ENCODE measurements around the gene FBXL14.

Gene FBXL14

DNA sequence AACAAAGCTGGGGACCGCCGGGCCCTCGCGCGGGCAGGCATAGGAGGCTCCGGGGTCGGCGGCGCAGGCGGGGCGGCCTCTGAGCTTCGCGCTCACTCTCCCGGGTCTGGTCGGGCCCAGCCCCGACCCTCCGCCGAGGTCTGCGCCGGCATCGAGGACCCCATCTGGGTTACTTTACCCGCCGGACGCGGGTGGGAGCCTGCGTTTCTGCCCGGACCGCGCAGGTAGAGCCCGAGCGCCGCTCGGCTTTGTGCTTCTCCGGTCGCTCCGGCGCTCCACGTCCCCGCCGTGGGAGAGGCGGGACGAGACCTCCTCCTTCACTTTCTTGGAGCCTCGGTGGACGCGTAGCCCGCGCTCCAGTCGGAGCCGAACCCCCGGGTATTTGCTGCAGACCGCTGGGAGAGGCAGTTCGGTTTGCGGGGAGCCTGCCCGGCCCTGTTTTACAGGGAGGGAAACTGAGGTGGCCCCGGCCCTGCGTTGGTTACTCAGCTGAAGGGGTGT lies 63.2 kb downstream of the FBXL14 start (continued):
- TF ChIP-seq ELK4 (IDR thresholded peaks at IDR 0.05; ENCODE audit: borderline replicate concordance, low read depth, low read length): no peak
- TF ChIP-seq OSR2 (tag by site-specific recombination; IDR thresholded peaks at IDR 0.05): no peak
- no peak for TF ChIP-seq ZNF18 (tag by site-specific recombination; IDR thresholded peaks at IDR 0.05)
- no peak for TF ChIP-seq ZSCAN30 (tag by site-specific recombination; IDR thresholded peaks at IDR 0.05)
- no peak for TF ChIP-seq MZF1 (tag by site-specific recombination; IDR thresholded peaks at IDR 0.05; ENCODE audit: borderline replicate concordance)
- TF ChIP-seq ZNF335 (tag by site-specific recombination; conservative IDR thresholded peaks at IDR 0.05): peak; percentile 72
- peak; percentile 18; the same call in 1 of the 2 replicates for TF ChIP-seq SP2 (tag by site-specific recombination; IDR thresholded peaks at IDR 0.05)
- peak; percentile 46; the same call in 1 of the 2 replicates for TF ChIP-seq ZBTB6 (tag by site-specific recombination; IDR thresholded peaks at IDR 0.05)
- TF ChIP-seq ZNF37A (tag by site-specific recombination; IDR thresholded peaks at IDR 0.05): no peak
- no peak for TF ChIP-seq ZNF639 (tag by site-specific recombination; IDR thresholded peaks at IDR 0.05)
- TF ChIP-seq ZBTB26 (tag by site-specific recombination; optimal IDR thresholded peaks at IDR 0.05): peak; percentile 78
- TF ChIP-seq ZNF792 (tag by site-specific recombination; IDR thresholded peaks at IDR 0.05): no peak
- TF ChIP-seq ZEB2 (tag by site-specific recombination; IDR thresholded peaks at IDR 0.05): peak; percentile 49; the same call in 1 of the 2 replicates
- no peak for TF ChIP-seq ZNF514 (tag by site-specific recombination; IDR thresholded peaks at IDR 0.05)
- no peak for TF ChIP-seq ZNF362 (tag by site-specific recombination; IDR thresholded peaks at IDR 0.05)

- H3K9me3 ChIP-seq (ENCODE audit: control insufficient read depth, insufficient read depth, low read depth, low read length): no peaks in the 10 kb centered on the region
- peak overlapping the region; percentile 84; the same call in 1 of the 2 replicates for H3K27ac ChIP-seq (ENCODE audit: extremely low read depth, low read depth, low read length)
- H3K4me3 ChIP-seq (ENCODE audit: low read depth, low read length): peak overlapping the region; percentile 56
- CTCF ChIA-PET: interaction anchor here (1.1 kb wide), 1 partner anchor 14 kb away, joined by 3 read pairs; no protein-coding TSS in a partner anchor
- H3K36me3 ChIP-seq (ENCODE audit: control insufficient read depth in 2 of 2, insufficient read depth in 1 of 2, low read length in 2 of 2): peaks cover 0 to 4% of the 10 kb centered on the region in 2 experiments; a peak in 1 of 3 replicates
- peaks cover 14% of the 10 kb centered on the region for H3K4me1 ChIP-seq (ENCODE audit: control insufficient read depth, insufficient read depth, low read length)
- POLR2A ChIA-PET: interaction anchor here (1.1 kb wide), 1 partner anchor 62 kb away, joined by 5 read pairs; no protein-coding TSS in a partner anchor
- TF ChIP-seq, protein P1, sequence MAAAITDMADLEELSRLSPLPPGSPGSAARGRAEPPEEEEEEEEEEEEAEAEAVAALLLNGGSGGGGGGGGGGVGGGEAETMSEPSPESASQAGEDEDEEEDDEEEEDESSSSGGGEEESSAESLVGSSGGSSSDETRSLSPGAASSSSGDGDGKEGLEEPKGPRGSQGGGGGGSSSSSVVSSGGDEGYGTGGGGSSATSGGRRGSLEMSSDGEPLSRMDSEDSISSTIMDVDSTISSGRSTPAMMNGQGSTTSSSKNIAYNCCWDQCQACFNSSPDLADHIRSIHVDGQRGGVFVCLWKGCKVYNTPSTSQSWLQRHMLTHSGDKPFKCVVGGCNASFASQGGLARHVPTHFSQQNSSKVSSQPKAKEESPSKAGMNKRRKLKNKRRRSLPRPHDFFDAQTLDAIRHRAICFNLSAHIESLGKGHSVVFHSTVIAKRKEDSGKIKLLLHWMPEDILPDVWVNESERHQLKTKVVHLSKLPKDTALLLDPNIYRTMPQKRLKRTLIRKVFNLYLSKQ (tag by site-specific recombination; IDR thresholded peaks at IDR 0.05; ENCODE audit: borderline replicate concordance): no peak
- no peak for TF ChIP-seq ZNF2 (tag by site-specific recombination; IDR thresholded peaks at IDR 0.05)
- TF ChIP-seq, protein P2, sequence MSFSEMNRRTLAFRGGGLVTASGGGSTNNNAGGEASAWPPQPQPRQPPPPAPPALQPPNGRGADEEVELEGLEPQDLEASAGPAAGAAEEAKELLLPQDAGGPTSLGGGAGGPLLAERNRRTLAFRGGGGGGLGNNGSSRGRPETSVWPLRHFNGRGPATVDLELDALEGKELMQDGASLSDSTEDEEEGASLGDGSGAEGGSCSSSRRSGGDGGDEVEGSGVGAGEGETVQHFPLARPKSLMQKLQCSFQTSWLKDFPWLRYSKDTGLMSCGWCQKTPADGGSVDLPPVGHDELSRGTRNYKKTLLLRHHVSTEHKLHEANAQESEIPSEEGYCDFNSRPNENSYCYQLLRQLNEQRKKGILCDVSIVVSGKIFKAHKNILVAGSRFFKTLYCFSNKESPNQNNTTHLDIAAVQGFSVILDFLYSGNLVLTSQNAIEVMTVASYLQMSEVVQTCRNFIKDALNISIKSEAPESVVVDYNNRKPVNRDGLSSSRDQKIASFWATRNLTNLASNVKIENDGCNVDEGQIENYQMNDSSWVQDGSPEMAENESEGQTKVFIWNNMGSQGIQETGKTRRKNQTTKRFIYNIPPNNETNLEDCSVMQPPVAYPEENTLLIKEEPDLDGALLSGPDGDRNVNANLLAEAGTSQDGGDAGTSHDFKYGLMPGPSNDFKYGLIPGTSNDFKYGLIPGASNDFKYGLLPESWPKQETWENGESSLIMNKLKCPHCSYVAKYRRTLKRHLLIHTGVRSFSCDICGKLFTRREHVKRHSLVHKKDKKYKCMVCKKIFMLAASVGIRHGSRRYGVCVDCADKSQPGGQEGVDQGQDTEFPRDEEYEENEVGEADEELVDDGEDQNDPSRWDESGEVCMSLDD (tag by site-specific recombination; IDR thresholded peaks at IDR 0.05): no peak
- no peak for TF ChIP-seq ZNF548 (tag by site-specific recombination; IDR thresholded peaks at IDR 0.05)
- no peak for TF ChIP-seq ZNF558 (tag by site-specific recombination; IDR thresholded peaks at IDR 0.05)
- no peak for TF ChIP-seq CTCF (tag by site-specific recombination; IDR thresholded peaks at IDR 0.05)
Observed at GRCh38 chr12:1530592-1531152, 63.7 kb downstream of the FBXL14 start.
